H1 (cell line): Measurements from ENCODE around the gene BROX. TPM values are rescaled to one million over a fixed set of nuclear protein-coding genes. Genes with fewer than 3 reads are reported as not detected.

Experiments used
- BACH1 ChIP-seq: IDR thresholded peaks from 2 replicates; pipeline ENCODE4 v1.6.1; 2012; ENCODE audit warnings: low read length, improper control_type of control experiment
- CTCF ChIP-seq, 3 experiments: IDR thresholded peaks; 1 replicate in 2 of 3; 2 replicates in 1 of 3; pipeline versions ENCODE4 v1.5.1 to v1.6.1; 2011; ENCODE audit warnings: low read length in 3 of 3, mild to moderate bottlenecking in 3 of 3, inconsistent platforms in 2 of 3, low read depth in 1 of 3, moderate library complexity in 1 of 3; ENCODE audit not compliant: insufficient read depth in 1 of 3; ENCODE audit errors: control extremely low read depth in 1 of 3
- E2F6 ChIP-seq: IDR thresholded peaks from 2 replicates; pipeline ENCODE4 v1.6.1; 2012; ENCODE audit warnings: inconsistent platforms
- NANOG ChIP-seq: IDR thresholded peaks from 2 replicates; pipeline ENCODE4 v1.6.1; 2011; ENCODE audit warnings: low read length, low read depth, mild to moderate bottlenecking, inconsistent platforms; ENCODE audit not compliant: insufficient read depth, poor library complexity, severe bottlenecking
- ZNF274 ChIP-seq: IDR thresholded peaks from 2 replicates; pipeline ENCODE4 v1.7.0; 2012; ENCODE audit warnings: low read length, borderline replicate concordance; ENCODE audit errors: extremely low read depth
- polyA plus RNA-seq, 7 experiments: library from polyadenylated mRNA; depleted of rRNA in 3 of 7; stranded (reverse) in 5 of 7; unstranded in 2 of 7; fragments of >200 nt in 5 of 7; fragments of 200-250 nt in 2 of 7; gene quantifications; 1 replicate in 5 of 7; 2 replicates in 1 of 7; 4 replicates in 1 of 7; pipeline versions ENCODE4 v1.2.1 to v1.2.3, GENCODE V29; 2011 to 2013; ENCODE audit warnings: missing spikeins in 2 of 7, mixed read lengths in 2 of 7
- total RNA-seq: library from RNA; stranded (reverse); fragmentation: NEBNext Ultra II Directional; extraction: Animal tissue kit (Norgen Biotek cat#: 25700); gene quantifications from 2 replicates; pipeline ENCODE4 v1.2.1, GENCODE V29; 2021
- TF ChIP-seq, protein P1 (sequence below): IDR thresholded peaks from 2 replicates; pipeline ENCODE4 v1.6.1; 2011; ENCODE audit warnings: low read depth, mild to moderate bottlenecking, low read length; ENCODE audit not compliant: insufficient read depth

BROX gene
- total and polyA plus RNA-seq, 2 of the 8 experiments (the other 6 are each of a cell fraction or from before 2014, with no cell fraction given), result 3.8 to 26.7 TPM

GRCh38 chr1:222736972-222737371, 24.6 kb downstream of the BROX start, which contains the start of gene FAM177B (continued):
- TF ChIP-seq NANOG (no peak), E2F6 (no peak), BACH1 (no peak), CTCF (IDR thresholded peaks at IDR 0.05; ENCODE audit: control extremely low read depth in 1 of 3, insufficient read depth in 1 of 3, low read depth in 1 of 3, low read length in 3 of 3) (no peak), ZNF274 (no peak)
- TF ChIP-seq, protein P1, sequence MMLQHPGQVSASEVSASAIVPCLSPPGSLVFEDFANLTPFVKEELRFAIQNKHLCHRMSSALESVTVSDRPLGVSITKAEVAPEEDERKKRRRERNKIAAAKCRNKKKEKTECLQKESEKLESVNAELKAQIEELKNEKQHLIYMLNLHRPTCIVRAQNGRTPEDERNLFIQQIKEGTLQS, result no peak
